DMS53 (cell line): ENCODE measurements around the gene NCAM1.
"Not testable (repeated sequence)": the region's sequence is repeated elsewhere in the genome, so short reads cannot be mapped to it uniquely, and the experiment has no call there.

Experiments used
- DNase-seq: peaks from one replicate; lab custom pipeline; 2025; lab: John Stamatoyannopoulos, UW

NCAM1 gene

DNA sequence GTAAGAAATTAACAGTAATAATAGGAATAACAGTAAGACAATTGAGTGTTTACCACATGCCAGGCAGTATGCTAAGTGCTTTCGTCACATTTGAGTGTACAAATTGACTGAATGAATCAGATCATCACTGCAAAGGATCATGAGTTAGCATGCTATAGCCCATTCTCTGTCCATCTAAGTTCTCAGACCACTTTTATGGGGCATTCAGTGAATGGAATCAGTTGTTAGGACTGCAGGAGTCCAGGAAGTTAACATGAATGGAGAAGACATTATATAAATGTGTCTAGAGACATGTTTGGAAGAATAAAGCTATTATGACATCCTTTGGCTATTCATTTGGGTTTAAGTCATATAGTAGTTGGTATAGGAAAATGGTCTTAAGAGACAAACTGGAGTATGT is 59.9 kb downstream of the NCAM1 start:
- no peak for DNase-seq

DNA sequence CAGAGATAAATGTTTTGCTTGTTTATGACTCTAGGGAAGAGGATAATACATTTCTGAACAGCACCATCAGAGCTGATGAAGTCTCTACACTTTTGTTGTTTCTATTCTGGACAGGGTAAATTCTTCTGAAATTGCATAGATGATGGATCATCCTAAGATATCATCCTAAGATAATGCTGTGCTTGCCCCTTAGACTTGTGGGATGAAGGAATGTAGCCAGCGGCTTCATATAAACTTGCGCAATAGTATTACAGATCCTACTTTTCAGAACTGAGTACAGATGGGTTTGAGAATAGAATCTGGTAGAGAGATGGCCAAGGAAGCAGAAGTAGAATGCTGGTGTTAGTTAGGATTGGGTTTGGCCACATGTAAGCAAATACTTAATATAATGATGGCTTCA is 61.0 kb downstream of the NCAM1 start:
- DNase-seq: no peak

GRCh38 chr11:113023228-113023627 is 62.0 kb downstream of the NCAM1 start:
- DNase-seq: no peak

DNA sequence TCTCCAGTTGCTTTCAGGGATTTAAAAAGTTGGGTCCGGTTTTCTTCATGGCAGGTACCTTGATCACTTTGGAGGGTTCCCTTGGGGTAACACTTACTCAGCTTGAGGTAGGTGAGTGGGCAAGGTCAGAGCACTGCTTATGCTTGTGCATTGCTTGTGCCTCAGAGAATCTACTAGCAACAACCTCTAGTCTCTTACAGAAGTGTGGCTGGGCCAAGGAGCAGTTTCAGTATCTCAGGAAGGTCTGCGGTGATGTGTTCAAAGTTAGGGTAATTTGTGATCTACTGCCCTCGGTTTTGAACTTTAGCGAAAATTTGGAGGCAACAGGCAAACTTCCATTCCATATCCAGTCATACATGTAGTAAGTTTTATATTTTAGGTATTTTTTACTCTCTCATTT is 62.8 kb downstream of the NCAM1 start:
- no peak for DNase-seq

DNA sequence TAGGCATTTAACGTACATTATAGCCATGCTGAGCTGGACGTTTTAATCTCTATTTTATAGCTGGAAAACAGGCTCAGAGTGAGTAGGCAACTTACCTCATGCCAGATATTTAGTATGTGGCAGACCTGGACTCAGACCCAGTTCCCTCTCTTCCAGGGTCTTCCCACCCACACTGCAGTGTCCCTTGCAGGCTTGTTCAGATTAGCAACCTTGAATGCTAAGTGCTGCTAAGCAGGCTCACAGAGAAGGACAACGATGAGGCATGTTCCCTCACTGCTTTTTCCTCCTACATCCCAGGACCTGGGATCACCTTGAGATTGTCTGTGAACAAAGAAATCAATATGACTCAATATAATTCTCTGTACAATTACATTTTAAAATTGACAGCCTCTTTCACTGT is 65.6 kb downstream of the NCAM1 start:
- no peak for DNase-seq

DNA sequence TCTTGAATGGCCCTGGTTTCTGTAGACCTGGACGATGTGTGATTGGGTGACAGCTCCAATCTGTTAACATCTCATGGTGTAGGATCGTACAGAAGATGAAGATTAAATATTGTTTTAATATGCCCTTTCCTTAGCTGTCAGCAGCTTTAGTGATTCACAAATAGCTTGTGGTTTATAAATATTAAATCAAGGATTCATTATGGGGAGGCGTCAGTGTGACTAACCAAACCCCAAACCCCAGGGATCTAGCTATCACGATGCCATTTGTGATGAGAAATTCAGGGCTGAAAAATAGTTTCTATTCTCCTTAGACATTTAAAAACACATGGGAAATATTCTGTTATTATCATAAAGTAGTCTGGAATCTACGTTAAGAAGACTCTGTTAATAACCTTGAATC is 73.4 kb downstream of the NCAM1 start:
- DNase-seq: no peak

GRCh38 chr11:113035708-113036107 is 74.5 kb downstream of the NCAM1 start:
- DNase-seq: no peak

- no peak for DNase-seq
Observed at GRCh38 chr11:113043698-113044097, 82.5 kb downstream of the NCAM1 start.

DNA sequence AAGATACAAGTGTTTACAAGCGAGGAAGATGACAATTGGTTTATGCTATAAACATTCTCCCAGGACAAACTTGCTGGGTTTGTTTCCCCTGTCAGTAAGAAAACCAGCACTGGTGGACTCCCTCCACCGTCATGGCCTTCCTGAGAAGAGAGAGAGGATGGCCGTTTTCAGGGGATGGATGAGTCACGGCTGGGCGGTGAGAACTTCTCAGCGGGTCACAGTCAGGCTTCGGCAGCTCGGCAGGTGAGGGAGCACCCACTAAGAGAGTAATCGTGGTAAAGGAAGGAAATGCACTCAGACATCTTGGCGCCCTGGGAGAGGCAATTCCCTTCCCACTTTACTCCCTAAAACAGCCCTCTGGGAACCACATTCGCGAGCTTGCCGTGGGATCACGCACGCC is 83.9 kb downstream of the NCAM1 start:
- DNase-seq: peak; percentile 71

GRCh38 chr11:113046866-113047265 is 85.6 kb downstream of the NCAM1 start:
- DNase-seq: no peak

- DNase-seq: no peak
Observed at GRCh38 chr11:113048820-113049768, 87.9 kb downstream of the NCAM1 start.

DNA sequence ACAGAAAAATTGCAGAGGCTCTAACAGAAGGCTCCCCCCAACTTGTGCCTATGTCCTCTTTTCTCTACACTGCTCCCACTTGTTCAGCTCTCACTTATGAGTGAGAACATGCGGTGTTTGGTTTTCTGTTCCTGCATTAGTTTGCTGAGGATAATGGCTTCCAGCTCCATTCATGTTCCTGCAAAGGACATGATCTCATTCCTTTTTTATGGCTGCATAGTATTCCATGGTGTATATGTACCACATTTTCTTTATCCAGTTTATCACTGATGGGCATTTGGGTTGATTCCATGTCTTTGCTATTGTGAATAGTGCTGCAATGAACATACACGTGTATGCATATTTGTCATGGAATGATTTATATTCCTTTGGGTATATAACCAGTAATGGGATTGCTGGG is 91.8 kb downstream of the NCAM1 start:
- not testable (repeated sequence) for DNase-seq

DNA sequence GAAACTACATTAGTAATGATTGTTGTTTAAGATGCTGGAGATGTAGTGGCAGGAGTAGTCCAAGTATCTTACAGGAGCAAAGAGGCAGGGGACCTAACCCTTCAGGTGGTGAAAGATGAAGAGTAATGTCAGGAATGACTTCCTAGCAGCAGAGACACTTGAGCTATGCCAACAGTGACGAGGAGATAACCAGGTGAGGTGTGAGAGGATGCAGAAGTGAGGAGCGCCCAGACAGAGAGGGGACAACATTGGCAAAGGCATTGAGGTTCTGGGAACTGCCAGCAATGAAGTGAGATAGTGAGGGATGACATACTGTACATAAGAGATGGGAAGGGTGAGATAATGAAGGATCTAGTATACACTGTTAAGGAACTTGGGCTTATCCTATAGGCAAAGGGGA is 95.8 kb downstream of the NCAM1 start:
- DNase-seq: no peak

DNA sequence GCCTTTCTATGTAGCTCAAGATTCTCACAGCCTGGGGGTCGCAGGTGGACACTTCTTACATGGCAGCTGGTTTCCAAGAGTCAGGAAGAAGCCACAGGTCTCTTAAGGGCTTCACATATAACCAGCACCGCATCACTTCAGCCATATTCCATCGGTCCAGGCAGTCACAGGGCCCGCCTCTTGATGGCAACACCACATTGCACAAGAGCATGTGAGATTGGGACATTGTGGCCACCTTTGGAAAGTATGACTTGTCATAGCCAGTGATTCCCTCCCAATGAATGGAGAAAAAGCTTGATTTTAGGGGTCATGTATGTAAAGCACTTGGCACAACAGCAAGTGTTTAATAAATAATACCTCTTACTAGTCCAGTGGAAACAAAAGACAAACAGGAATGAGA is 98.3 kb downstream of the NCAM1 start:
- DNase-seq: no peak

- DNase-seq: no peak
Observed at GRCh38 chr11:113065330-113065729, 104.1 kb downstream of the NCAM1 start.

- DNase-seq: peak; percentile 25
Observed at GRCh38 chr11:113072237-113072858, 111.1 kb downstream of the NCAM1 start.

DNA sequence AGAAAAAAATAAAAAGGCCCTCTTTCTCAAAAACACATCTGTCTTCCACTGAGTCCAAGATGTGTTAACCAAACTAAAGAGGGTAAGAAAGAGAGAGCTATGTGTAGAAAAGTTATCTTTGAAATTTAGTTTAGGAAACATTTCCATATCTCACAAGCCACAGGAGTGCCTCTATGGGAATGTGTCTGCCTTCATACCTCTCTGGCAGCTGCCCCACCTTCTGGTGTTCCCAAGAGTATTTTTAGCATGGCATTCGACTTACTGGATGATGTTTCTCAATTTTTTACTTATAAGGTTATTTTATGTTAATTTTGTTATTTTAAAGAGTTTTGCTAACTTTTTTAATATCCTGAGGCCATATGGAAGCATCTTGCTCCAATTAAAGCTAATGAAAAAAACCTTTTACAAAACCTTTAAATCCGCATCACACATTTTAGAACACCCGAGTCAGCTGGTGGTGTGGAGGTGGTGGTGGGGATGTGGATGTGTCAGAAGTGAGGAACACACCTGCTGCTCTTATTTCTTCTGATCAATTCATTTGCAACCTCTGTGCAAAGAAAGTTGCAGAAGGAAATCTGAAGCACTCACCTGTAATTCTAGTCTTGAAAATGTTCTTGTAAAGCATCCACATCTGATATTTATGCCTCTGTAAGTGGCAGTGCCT is 112.2 kb downstream of the NCAM1 start:
- DNase-seq: no peak

- no peak for DNase-seq
Observed at GRCh38 chr11:113075586-113076095, 114.4 kb downstream of the NCAM1 start.

GRCh38 chr11:113077379-113077778 is 116.2 kb downstream of the NCAM1 start:
- DNase-seq: no peak

DNA sequence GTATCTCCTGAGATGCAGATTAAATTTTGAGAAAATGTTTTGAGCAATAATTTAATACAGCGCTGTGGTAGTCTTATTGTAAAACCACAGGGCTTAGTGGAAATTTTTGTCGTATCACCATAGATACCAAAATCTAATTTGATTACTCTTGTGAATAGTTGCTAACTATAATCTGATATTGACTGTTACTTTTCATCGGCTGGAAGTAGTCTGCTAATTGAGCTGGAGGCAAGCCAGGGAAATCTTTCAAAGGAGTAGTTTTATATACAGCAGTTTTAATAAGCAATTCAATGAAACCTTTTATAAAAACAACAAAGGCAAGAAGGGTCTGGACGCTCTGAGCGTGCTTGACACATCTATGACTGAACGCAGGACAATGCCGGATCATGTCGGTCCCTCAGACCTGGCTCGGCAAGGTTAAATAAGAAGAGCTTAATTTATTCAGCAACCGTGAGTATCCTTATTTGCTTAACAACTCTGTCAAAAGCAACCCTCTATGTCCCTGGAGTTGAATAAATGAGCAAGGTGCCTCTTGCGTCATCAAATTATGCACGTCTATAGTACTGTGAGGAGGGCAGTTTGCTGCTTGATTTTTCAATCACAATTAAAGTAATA is 121.2 kb downstream of the NCAM1 start:
- no peak for DNase-seq

DNA sequence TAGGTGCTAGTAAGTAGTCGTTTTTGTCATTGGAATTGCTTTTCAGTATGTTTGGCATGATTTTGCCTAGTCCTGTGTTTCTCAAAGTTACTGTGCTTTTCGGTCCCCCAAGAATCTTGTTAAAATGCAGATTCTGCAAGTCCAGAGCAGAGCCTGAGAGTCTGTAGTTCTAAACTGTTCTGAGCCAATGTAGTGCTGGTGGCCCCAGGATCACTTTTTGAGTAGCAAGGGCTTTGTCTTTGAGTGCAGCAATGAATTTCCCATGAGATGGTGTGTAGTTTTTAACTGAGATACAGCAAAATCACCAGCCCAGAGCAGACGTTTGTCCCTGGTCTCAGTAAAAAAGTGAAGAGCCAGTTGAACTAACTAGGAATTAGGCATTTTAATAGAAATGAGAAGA is 122.4 kb downstream of the NCAM1 start:
- no peak for DNase-seq

- no peak for DNase-seq
Observed at GRCh38 chr11:113084297-113084696, 123.1 kb downstream of the NCAM1 start.
